SK-N-SH treated with all-trans-retinoic acid at 6 μM for 48 hours (cell line): ENCODE measurements around the gene ASF1B.

Source experiments
- ATAC-seq: fragments of 200-7000 bp; cut with Tn5 transposase; 3 replicates; pipeline ENCODE4 v1.9.1; 2020; ENCODE audit warnings: mild to moderate bottlenecking, moderate library complexity
- ARNTL ChIP-seq: fragments of 450-650 bp; formaldehyde crosslinking; IDR thresholded peaks from 2 replicates; pipeline ENCODE4 v1.5.0; 2020; ENCODE audit warnings: low read depth, mild to moderate bottlenecking, moderate library complexity, borderline replicate concordance
- BACH2 ChIP-seq: fragments of 250-450 bp; sonication (Bioruptor Pico); IDR thresholded peaks from 2 replicates; pipeline ENCODE4 v1.9.0; 2021; ENCODE audit warnings: mild to moderate bottlenecking, borderline replicate concordance
- CSDC2 ChIP-seq: fragments of 250-450 bp; sonication (Bioruptor Pico); IDR thresholded peaks from 2 replicates; pipeline ENCODE4 v1.5.0; 2020; ENCODE audit warnings: mild to moderate bottlenecking, moderate library complexity
- ESRRG ChIP-seq: fragments of 250-450 bp; sonication (Bioruptor Pico); IDR thresholded peaks from 2 replicates; pipeline ENCODE4 v1.6.1; 2021; ENCODE audit warnings: mild to moderate bottlenecking
- GLIS3 ChIP-seq: fragments of 250-450 bp; sonication (Bioruptor Pico); IDR thresholded peaks from 2 replicates; pipeline ENCODE4 v1.5.0; 2020; ENCODE audit warnings: mild to moderate bottlenecking, moderate library complexity
- ISL1 ChIP-seq: fragments of 250-450 bp; sonication (Bioruptor Pico); IDR thresholded peaks from 2 replicates; pipeline ENCODE4 v2.1.2; 2022; ENCODE audit warnings: mild to moderate bottlenecking, moderate library complexity
- OSR1 ChIP-seq: fragments of 250-450 bp; sonication (Bioruptor Pico); IDR thresholded peaks from 2 replicates; pipeline ENCODE4 v1.8.0; 2022; ENCODE audit warnings: moderate library complexity, mild to moderate bottlenecking, inconsistent platforms
- PATZ1 ChIP-seq: fragments of 250-450 bp; sonication (Bioruptor Pico); IDR thresholded peaks from 2 replicates; pipeline ENCODE4 v1.8.0; 2020; ENCODE audit warnings: mild to moderate bottlenecking, moderate library complexity, borderline replicate concordance
- PPARA ChIP-seq: fragments of 250-450 bp; sonication (Bioruptor Pico); IDR thresholded peaks from 2 replicates; pipeline ENCODE4 v1.5.0; 2020; ENCODE audit warnings: mild to moderate bottlenecking, borderline replicate concordance
- RARB ChIP-seq: fragments of 250-450 bp; sonication (Bioruptor Pico); IDR thresholded peaks from 2 replicates; pipeline ENCODE4 v1.8.0; 2021; ENCODE audit warnings: mild to moderate bottlenecking, moderate library complexity
- SNAI2 ChIP-seq: fragments of 250-450 bp; sonication (Bioruptor Pico); IDR thresholded peaks from 2 replicates; pipeline ENCODE4 v1.5.0; 2020; ENCODE audit warnings: mild to moderate bottlenecking, moderate library complexity
- TCF4 ChIP-seq: fragments of 250-450 bp; sonication (Bioruptor Pico); IDR thresholded peaks from 2 replicates; pipeline ENCODE4 v1.8.0; 2021; ENCODE audit warnings: mild to moderate bottlenecking, moderate library complexity, borderline replicate concordance
- ZC3H10 ChIP-seq: fragments of 250-450 bp; sonication (Bioruptor Pico); IDR thresholded peaks from 2 replicates; pipeline ENCODE4 v1.5.1; 2021; ENCODE audit warnings: mild to moderate bottlenecking, moderate library complexity
- ZFP3 ChIP-seq: fragments of 250-450 bp; sonication (Bioruptor Pico); IDR thresholded peaks from 2 replicates; pipeline ENCODE4 v1.5.0; 2020; ENCODE audit warnings: mild to moderate bottlenecking, moderate library complexity
- ZFP30 ChIP-seq: fragments of 450-650 bp; formaldehyde crosslinking; IDR thresholded peaks from 2 replicates; pipeline ENCODE4 v1.5.0; 2022; ENCODE audit warnings: mild to moderate bottlenecking, moderate library complexity
- ZNF565 ChIP-seq: fragments of 450-650 bp; formaldehyde crosslinking; conservative IDR thresholded peaks from 2 replicates; pipeline ENCODE4 v1.5.0; 2020; ENCODE audit warnings: low read depth, mild to moderate bottlenecking, moderate library complexity
- ZNF70 ChIP-seq: fragments of 450-650 bp; formaldehyde crosslinking; IDR thresholded peaks from 2 replicates; pipeline ENCODE4 v1.5.0; 2020; ENCODE audit warnings: mild to moderate bottlenecking, moderate library complexity
- ZNF8 ChIP-seq: fragments of 450-650 bp; formaldehyde crosslinking; IDR thresholded peaks from 2 replicates; pipeline ENCODE4 v1.5.0; 2020; ENCODE audit warnings: mild to moderate bottlenecking, moderate library complexity
- TF ChIP-seq, protein P1 (sequence below): fragments of 250-450 bp; sonication (Bioruptor Pico); IDR thresholded peaks from 2 replicates; pipeline ENCODE4 v1.5.1; 2021; ENCODE audit warnings: mild to moderate bottlenecking, moderate library complexity
- TF ChIP-seq, protein P2 (sequence below): fragments of 250-450 bp; sonication (Bioruptor Pico); IDR thresholded peaks from 2 replicates; pipeline ENCODE4 v1.5.1; 2020; ENCODE audit warnings: low read depth, mild to moderate bottlenecking, moderate library complexity
- TF ChIP-seq, protein P3 (sequence below): fragments of 250-450 bp; sonication (Bioruptor Pico); IDR thresholded peaks from 2 replicates; pipeline ENCODE4 v1.8.0; 2021; ENCODE audit warnings: low read depth, mild to moderate bottlenecking, moderate library complexity, borderline replicate concordance
- TF ChIP-seq, protein P4 (sequence below): fragments of 250-450 bp; sonication (Bioruptor Pico); IDR thresholded peaks from 2 replicates; pipeline ENCODE4 v1.5.0; 2020; ENCODE audit warnings: mild to moderate bottlenecking, moderate library complexity

ASF1B gene

GRCh38 chr19:14116525-14116917 lies 19.9 kb downstream of the ASF1B start (continued):
- TF ChIP-seq, protein P1, sequence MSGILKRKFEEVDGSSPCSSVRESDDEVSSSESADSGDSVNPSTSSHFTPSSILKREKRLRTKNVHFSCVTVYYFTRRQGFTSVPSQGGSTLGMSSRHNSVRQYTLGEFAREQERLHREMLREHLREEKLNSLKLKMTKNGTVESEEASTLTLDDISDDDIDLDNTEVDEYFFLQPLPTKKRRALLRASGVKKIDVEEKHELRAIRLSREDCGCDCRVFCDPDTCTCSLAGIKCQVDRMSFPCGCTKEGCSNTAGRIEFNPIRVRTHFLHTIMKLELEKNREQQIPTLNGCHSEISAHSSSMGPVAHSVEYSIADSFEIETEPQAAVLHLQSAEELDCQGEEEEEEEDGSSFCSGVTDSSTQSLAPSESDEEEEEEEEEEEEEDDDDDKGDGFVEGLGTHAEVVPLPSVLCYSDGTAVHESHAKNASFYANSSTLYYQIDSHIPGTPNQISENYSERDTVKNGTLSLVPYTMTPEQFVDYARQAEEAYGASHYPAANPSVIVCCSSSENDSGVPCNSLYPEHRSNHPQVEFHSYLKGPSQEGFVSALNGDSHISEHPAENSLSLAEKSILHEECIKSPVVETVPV (CRISPR knock-in tag) = no peak
- TF ChIP-seq TCF4 (no peak), ZC3H10 (no peak)
- TF ChIP-seq, protein P2, sequence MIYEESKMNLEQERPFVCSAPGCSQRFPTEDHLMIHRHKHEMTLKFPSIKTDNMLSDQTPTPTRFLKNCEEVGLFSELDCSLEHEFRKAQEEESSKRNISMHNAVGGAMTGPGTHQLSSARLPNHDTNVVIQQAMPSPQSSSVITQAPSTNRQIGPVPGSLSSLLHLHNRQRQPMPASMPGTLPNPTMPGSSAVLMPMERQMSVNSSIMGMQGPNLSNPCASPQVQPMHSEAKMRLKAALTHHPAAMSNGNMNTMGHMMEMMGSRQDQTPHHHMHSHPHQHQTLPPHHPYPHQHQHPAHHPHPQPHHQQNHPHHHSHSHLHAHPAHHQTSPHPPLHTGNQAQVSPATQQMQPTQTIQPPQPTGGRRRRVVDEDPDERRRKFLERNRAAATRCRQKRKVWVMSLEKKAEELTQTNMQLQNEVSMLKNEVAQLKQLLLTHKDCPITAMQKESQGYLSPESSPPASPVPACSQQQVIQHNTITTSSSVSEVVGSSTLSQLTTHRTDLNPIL (CRISPR knock-in tag) = no peak

DNA sequence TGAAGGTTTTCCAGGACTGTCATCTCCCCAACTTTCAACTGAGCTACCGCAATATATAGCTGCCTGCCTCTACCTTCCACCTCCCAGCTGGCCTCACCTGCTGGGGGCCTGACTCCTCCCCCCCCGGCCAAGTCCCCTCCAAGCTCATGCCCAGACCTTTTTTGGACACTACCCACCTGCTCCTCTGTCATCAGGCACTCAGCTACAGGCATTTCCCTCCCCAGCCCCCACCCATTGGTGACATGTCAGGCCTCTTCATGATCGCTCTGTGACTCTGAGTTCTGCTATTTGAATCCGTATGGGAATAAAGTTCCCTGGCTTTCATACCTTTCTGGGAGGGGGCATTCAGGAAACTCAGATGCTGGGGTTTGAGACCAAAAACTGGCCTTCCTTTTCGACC lies 20.6 kb downstream of the ASF1B start:
- TF ChIP-seq PPARA (CRISPR knock-in tag) (no peak), ARNTL (CRISPR knock-in tag) (no peak)
- TF ChIP-seq, all 23 proteins: peak for 0
- ATAC-seq = no peak

DNA sequence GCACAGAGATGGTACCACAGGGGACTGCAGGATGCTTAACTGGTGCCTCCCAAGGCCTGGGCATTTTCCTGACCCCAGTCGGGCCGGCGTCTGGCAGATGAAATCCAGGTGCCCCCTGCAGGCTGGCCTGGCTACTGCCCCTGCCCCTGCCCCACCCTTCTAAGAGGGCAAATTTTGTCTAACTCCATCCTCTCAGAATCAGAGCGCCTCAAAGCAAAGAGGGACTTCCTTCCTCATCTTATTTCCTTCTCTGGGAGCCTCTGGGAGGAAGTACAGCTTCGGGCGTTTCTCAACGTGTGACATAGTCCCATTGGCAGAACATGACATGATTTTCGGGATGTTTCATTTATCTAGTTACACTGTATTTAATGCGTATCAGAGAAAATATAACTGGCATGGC lies 21.5 kb downstream of the ASF1B start:
- TF ChIP-seq PATZ1 (CRISPR knock-in tag) (no peak), ZNF70 (no peak), ZFP30 (CRISPR knock-in tag) (no peak), CSDC2 (CRISPR knock-in tag) (no peak), BACH2 (CRISPR knock-in tag) (no peak), PPARA (CRISPR knock-in tag) (no peak), ISL1 (CRISPR knock-in tag) (no peak), GLIS3 (CRISPR knock-in tag) (no peak), RARB (CRISPR knock-in tag) (no peak), ZC3H10 (no peak), ARNTL (CRISPR knock-in tag) (no peak), ZFP3 (CRISPR knock-in tag) (no peak)
- TF ChIP-seq, protein P3, sequence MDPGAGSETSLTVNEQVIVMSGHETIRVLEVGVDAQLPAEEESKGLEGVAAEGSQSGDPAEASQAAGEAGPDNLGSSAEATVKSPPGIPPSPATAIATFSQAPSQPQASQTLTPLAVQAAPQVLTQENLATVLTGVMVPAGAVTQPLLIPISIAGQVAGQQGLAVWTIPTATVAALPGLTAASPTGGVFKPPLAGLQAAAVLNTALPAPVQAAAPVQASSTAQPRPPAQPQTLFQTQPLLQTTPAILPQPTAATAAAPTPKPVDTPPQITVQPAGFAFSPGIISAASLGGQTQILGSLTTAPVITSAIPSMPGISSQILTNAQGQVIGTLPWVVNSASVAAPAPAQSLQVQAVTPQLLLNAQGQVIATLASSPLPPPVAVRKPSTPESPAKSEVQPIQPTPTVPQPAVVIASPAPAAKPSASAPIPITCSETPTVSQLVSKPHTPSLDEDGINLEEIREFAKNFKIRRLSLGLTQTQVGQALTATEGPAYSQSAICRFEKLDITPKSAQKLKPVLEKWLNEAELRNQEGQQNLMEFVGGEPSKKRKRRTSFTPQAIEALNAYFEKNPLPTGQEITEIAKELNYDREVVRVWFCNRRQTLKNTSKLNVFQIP (CRISPR knock-in tag) = no peak
- no peak for ATAC-seq

DNA sequence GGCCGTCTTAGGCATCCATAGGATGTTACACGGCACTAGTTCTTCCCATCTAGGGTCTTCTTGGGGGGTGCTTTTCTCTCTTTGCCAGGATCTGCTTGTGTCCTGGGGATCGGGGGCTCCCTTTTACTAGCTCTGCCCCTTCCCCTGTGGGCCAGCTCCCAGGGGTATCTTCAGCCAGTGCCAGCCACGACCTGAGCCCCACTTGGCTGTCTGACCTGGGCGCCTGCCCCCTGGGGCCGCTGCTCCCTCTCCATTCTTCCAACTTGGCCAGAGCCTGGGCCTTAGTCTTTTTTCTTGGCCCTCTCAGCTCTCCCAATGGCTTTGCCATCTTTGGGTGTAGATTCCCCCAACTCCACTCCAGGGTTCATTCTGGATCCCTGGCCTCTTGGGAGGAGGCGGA lies 21.9 kb downstream of the ASF1B start:
- TF ChIP-seq OSR1 (CRISPR knock-in tag) (no peak), BACH2 (CRISPR knock-in tag) (no peak), RARB (CRISPR knock-in tag) (no peak), ZC3H10 (no peak), PPARA (CRISPR knock-in tag) (no peak), ZNF565 (CRISPR knock-in tag) (no peak), ESRRG (CRISPR knock-in tag) (no peak), ZNF8 (no peak), ZFP30 (CRISPR knock-in tag) (no peak), GLIS3 (CRISPR knock-in tag) (no peak), CSDC2 (CRISPR knock-in tag) (no peak), ARNTL (CRISPR knock-in tag) (no peak), SNAI2 (CRISPR knock-in tag) (no peak), ISL1 (CRISPR knock-in tag) (no peak), ZNF70 (no peak)
- TF ChIP-seq, protein P1 (CRISPR knock-in tag) = no peak
- TF ChIP-seq, protein P4, sequence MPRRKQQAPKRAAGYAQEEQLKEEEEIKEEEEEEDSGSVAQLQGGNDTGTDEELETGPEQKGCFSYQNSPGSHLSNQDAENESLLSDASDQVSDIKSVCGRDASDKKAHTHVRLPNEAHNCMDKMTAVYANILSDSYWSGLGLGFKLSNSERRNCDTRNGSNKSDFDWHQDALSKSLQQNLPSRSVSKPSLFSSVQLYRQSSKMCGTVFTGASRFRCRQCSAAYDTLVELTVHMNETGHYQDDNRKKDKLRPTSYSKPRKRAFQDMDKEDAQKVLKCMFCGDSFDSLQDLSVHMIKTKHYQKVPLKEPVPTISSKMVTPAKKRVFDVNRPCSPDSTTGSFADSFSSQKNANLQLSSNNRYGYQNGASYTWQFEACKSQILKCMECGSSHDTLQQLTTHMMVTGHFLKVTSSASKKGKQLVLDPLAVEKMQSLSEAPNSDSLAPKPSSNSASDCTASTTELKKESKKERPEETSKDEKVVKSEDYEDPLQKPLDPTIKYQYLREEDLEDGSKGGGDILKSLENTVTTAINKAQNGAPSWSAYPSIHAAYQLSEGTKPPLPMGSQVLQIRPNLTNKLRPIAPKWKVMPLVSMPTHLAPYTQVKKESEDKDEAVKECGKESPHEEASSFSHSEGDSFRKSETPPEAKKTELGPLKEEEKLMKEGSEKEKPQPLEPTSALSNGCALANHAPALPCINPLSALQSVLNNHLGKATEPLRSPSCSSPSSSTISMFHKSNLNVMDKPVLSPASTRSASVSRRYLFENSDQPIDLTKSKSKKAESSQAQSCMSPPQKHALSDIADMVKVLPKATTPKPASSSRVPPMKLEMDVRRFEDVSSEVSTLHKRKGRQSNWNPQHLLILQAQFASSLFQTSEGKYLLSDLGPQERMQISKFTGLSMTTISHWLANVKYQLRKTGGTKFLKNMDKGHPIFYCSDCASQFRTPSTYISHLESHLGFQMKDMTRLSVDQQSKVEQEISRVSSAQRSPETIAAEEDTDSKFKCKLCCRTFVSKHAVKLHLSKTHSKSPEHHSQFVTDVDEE (CRISPR knock-in tag) = no peak
- TF ChIP-seq, protein P2 (CRISPR knock-in tag) = no peak

More for the DNA sequence above, 21.9 kb downstream of the ASF1B start:
- no peak for ATAC-seq
